GM10266 (cell line): ENCODE data around the gene MYLIP.
"Not testable (repeated sequence)": the region's sequence is repeated elsewhere in the genome, so short reads cannot be mapped to it uniquely, and the experiment has no call there.

Experiments used
- DNase-seq: peaks from one replicate; pipeline ENCODE4 v3.0.0; 2012; ENCODE audit errors: extremely low spot score
- CTCF ChIP-seq: IDR thresholded peaks from 2 replicates; pipeline ENCODE4 v1.5.1; 2012; ENCODE audit warnings: mild to moderate bottlenecking, low read depth; ENCODE audit not compliant: control insufficient read depth, insufficient read depth; ENCODE audit errors: missing control alignments

The MYLIP gene

GRCh38 chr6:16168858-16169257, 40.0 kb downstream of the MYLIP start:
- peak; percentile 45 for TF ChIP-seq CTCF
- no peak for DNase-seq

DNA sequence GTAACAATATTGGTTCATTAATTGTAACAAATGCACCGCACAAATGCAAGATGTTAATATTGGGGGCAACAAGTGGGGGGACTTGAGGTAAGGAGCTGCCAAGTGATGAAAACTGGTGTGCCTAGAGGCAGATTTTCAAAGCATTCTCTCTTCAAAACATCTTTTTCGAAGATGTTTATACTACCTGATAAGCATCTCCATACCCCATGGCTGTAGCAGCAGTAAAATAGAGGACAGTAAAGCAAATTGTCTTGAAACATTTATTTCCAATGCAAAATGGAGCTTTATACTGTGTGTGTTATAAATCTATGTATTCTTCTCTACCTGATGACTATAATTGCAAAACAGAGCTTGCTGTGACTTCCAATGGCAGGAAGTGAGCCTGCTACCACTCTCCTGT, 42.5 kb downstream of the MYLIP start:
- TF ChIP-seq CTCF = no peak

GRCh38 chr6:16173167-16173940, 44.5 kb downstream of the MYLIP start:
- no peak for DNase-seq
- TF ChIP-seq CTCF = no peak

More for the DNA sequence above, 42.5 kb downstream of the MYLIP start:
- no peak for DNase-seq

- DNase-seq = no peak
- no peak for TF ChIP-seq CTCF
These were observed 45.7 kb downstream of the MYLIP start for GRCh38 chr6:16174416-16175078.

DNA sequence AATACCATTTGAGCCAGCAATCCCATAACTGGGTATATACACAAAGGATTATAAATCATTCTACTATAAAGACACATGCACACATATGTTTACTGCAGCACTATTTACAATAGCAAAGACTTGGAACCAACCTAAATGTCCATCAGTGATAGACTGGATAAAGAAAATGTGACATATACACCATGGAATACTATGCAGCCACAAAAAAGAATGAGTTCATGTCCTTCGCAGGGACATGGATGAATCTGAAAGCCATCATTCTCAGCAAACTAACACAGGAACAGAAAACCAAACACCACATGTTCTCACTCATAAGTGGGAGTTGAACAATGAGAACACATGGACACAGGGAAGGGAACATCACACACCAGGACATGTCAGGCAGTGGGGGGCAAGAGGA, 47.7 kb downstream of the MYLIP start:
- DNase-seq = not testable (repeated sequence)

GRCh38 chr6:16177881-16178280, 49.0 kb downstream of the MYLIP start:
- DNase-seq = no peak
- no peak for TF ChIP-seq CTCF

- TF ChIP-seq CTCF = no peak
- DNase-seq = no peak
These were observed 49.5 kb downstream of the MYLIP start for GRCh38 chr6:16178351-16178750.
